ENCODE data around the gene CADM4.

The CADM4 gene

GRCh38 chr19:43675269-43675879 is 35.7 kb upstream of the CADM4 start:
- Histone ChIP-seq H3K27me3 (ENCODE audit: insufficient read depth, low read length) (peaks cover 9% of the 10 kb centered on the region), H3K4me1 (ENCODE audit: insufficient read depth, low read length) (peaks cover 8% of the 10 kb centered on the region; the same call in 1 of the 2 replicates), H3K36me3 (ENCODE audit: insufficient read depth, low read depth, low read length) (no peaks in the 10 kb centered on the region), H3K9me3 (ENCODE audit: insufficient read depth, low read depth, low read length) (no peaks in the 10 kb centered on the region), H3K9ac (ENCODE audit: low read depth, low read length) (no peak overlapping the region), H3K27ac (ENCODE audit: low read length) (no peak overlapping the region), H3K4me3 (ENCODE audit: low read length) (no peak overlapping the region)

DNA sequence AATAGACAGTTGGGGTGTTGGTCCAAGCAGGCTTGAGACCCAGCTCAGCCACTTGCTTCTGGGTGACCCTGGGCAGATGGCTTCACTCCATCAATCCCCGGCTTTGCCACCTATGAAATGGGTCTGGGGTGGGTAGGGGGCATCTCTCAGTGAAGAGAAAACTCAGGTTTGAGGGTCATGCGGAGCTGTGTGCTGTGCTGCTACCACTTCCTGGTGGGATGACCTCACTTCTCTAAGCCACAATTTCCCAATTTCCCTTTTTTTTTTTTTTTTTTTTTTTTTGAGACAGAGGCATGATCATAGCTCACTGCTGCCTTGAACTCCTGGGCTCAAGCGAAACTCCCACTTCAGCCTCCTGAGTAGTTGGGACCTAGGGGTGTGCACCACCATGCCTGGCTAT is 34.9 kb upstream of the CADM4 start:
- no peaks in the 10 kb centered on the region for H3K36me3 ChIP-seq (ENCODE audit: insufficient read depth, low read depth, low read length)
- no peak overlapping the region for H3K9ac ChIP-seq (ENCODE audit: low read depth, low read length)
- no peaks in the 10 kb centered on the region for H3K9me3 ChIP-seq (ENCODE audit: insufficient read depth, low read depth, low read length)
- no peak overlapping the region for H3K27ac ChIP-seq (ENCODE audit: low read length)
- H3K27me3 ChIP-seq (ENCODE audit: insufficient read depth, low read length), result peaks cover 17% of the 10 kb centered on the region
- peaks cover 9% of the 10 kb centered on the region; the same call in 1 of the 2 replicates for H3K4me1 ChIP-seq (ENCODE audit: insufficient read depth, low read length)
- no peak overlapping the region for H3K4me3 ChIP-seq (ENCODE audit: low read length)

DNA sequence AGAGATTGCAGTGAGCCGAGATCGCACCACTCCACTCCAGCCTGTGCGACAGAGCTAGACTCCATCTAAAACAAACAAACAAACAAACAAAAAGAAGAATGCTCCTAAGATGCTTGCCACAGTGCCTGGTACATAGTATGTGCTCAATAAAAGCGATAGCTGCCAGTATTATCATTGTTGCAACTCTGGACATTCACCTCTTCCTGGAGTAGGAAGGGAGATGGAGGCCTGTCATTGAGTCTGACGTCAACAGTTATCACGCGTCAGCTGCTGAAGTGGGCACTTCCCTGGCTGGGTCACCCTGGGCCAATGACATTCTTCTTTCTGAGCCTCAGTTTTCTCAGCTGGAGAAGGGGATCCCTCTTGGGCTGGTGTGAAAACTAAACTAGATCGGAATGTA is 34.5 kb upstream of the CADM4 start:
- no peaks in the 10 kb centered on the region for H3K36me3 ChIP-seq (ENCODE audit: insufficient read depth, low read depth, low read length)
- H3K4me3 ChIP-seq (ENCODE audit: low read length), result no peak overlapping the region
- H3K9ac ChIP-seq (ENCODE audit: low read depth, low read length), result no peak overlapping the region
- no peaks in the 10 kb centered on the region for H3K9me3 ChIP-seq (ENCODE audit: insufficient read depth, low read depth, low read length)
- peaks cover 21% of the 10 kb centered on the region for H3K27me3 ChIP-seq (ENCODE audit: insufficient read depth, low read length)
- peaks cover 9% of the 10 kb centered on the region; the same call in 1 of the 2 replicates for H3K4me1 ChIP-seq (ENCODE audit: insufficient read depth, low read length)
- no peak overlapping the region for H3K27ac ChIP-seq (ENCODE audit: low read length)

DNA sequence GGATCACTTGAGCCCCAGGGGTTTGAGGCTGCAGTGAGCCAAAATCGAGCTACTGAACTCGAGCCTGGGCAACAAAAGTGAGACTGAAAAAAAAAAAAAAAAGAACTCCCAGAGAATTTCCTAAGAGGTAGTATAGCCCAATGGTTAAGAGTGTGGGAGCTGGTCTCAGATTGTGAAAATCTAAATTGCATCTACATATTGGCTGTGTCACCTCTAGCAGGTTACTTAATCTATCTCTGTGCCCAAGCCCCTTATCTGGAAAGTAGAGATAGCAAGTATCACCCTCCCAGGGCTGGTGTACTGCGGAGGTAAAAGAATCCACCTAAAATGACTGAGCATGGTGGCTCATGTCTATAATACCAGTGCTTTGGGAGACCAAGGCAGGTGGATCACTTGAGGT is 34.0 kb upstream of the CADM4 start:
- Histone ChIP-seq H3K27me3 (ENCODE audit: insufficient read depth, low read length) (peaks cover 24% of the 10 kb centered on the region), H3K36me3 (ENCODE audit: insufficient read depth, low read depth, low read length) (no peaks in the 10 kb centered on the region), H3K9me3 (ENCODE audit: insufficient read depth, low read depth, low read length) (no peaks in the 10 kb centered on the region), H3K4me1 (ENCODE audit: insufficient read depth, low read length) (peaks cover 9% of the 10 kb centered on the region; the same call in 1 of the 2 replicates), H3K4me3 (ENCODE audit: low read length) (no peak overlapping the region), H3K9ac (ENCODE audit: low read depth, low read length) (no peak overlapping the region), H3K27ac (ENCODE audit: low read length) (no peak overlapping the region)

DNA sequence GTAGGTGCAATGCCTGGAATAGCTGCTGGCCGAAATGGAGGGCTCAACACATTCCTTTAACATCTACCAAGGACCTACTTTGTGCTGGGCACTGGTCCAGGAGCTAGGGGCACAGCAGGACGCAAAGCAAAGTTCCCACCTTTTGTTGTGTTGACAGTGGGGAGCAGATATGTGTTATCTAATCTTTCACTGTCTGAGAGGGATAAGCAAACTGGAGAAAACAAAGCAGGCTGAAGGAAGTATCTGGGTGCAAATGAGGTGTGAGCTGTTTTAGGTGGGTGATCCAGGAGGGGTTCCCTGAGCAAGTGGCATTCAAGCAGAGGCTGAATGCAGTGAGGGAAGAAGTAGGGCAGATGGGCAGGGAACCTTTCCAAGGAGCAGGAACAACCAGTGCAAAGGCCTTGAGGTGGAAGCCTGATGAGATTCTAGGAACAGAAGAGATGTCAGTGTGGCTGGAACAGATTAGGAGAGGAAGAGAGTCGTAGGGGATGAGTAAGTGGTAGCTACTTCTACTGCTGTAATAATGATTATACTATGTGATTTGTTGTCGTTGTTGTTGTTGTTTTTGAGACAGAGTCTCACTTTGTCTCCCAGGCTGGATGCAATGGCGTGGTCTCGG is 32.5 kb upstream of the CADM4 start:
- H3K9ac ChIP-seq (ENCODE audit: low read depth, low read length), result 0 out of 2 replicates have a peak overlapping the region, but pooled peaks have one; percentile 10
- peaks cover 24% of the 10 kb centered on the region for H3K27me3 ChIP-seq (ENCODE audit: insufficient read depth, low read length)
- H3K27ac ChIP-seq (ENCODE audit: low read length), result no peak overlapping the region
- H3K4me1 ChIP-seq (ENCODE audit: insufficient read depth, low read length), result peaks cover 9% of the 10 kb centered on the region; the same call in 1 of the 2 replicates
- no peak overlapping the region for H3K4me3 ChIP-seq (ENCODE audit: low read length)
- no peaks in the 10 kb centered on the region for H3K36me3 ChIP-seq (ENCODE audit: insufficient read depth, low read depth, low read length)
- no peaks in the 10 kb centered on the region for H3K9me3 ChIP-seq (ENCODE audit: insufficient read depth, low read depth, low read length)

- Histone ChIP-seq H3K36me3 (ENCODE audit: insufficient read depth, low read depth, low read length) (peaks cover 12% of the 10 kb centered on the region; the same call in 1 of the 2 replicates), H3K27ac (ENCODE audit: low read length) (no peak overlapping the region), H3K27me3 (ENCODE audit: insufficient read depth, low read length) (peaks cover 24% of the 10 kb centered on the region), H3K9me3 (ENCODE audit: insufficient read depth, low read depth, low read length) (no peaks in the 10 kb centered on the region), H3K4me3 (ENCODE audit: low read length) (peak overlapping the region; percentile 76; the same call in 1 of the 2 replicates), H3K9ac (ENCODE audit: low read depth, low read length) (peak overlapping the region; percentile 67; the same call in 1 of the 2 replicates), H3K4me1 (ENCODE audit: insufficient read depth, low read length) (peaks cover 9% of the 10 kb centered on the region; the same call in 1 of the 2 replicates)
Observed at GRCh38 chr19:43668406-43669109, 28.9 kb upstream of the CADM4 start.

- H3K4me1 ChIP-seq (ENCODE audit: insufficient read depth, low read length), result peaks cover 9% of the 10 kb centered on the region; the same call in 1 of the 2 replicates
- H3K36me3 ChIP-seq (ENCODE audit: insufficient read depth, low read depth, low read length), result peaks cover 12% of the 10 kb centered on the region; the same call in 1 of the 2 replicates
- no peaks in the 10 kb centered on the region for H3K9me3 ChIP-seq (ENCODE audit: insufficient read depth, low read depth, low read length)
- peaks cover 24% of the 10 kb centered on the region for H3K27me3 ChIP-seq (ENCODE audit: insufficient read depth, low read length)
- H3K27ac ChIP-seq (ENCODE audit: low read length), result no peak overlapping the region
- peak overlapping the region; percentile 82 for H3K9ac ChIP-seq (ENCODE audit: low read depth, low read length)
- peak overlapping the region; percentile 69 for H3K4me3 ChIP-seq (ENCODE audit: low read length)
Observed at GRCh38 chr19:43667876-43668405, 28.3 kb upstream of the CADM4 start.

DNA sequence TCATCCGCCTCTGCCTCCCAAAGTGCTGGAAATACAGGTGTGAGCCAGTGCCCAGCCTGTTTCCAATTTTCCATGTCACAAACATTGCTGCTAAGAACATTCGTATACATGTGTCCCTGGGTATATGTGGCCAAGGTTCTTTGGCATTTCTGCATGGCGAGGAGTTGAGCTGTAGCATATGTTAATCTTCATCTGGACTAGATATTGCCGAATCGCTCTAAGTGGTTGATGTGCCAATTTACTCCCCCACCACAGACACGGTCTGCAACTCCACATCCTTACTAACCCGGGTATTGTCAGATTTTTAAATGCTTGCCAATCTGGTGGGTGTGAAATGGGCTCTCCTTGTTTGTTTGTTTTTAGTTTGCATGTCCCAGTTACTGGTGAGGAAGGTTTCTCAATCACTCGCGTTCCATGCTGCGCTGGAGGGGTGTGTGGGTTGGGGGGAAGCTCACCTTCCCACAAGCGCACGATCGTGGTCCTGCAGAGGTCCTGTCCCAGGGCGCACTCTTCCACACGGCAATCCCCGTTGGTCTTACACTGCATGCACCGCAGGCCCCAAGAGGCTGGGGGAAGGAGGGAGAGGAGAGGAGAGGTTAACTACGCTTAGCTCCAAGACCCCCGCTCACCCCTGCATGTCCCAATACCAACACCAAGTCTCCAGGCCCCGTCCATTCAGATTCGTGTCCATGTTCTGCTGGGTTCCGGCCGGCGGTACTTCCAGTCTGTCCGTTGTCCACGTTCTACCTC is 27.7 kb upstream of the CADM4 start:
- peaks cover 24% of the 10 kb centered on the region for H3K27me3 ChIP-seq (ENCODE audit: insufficient read depth, low read length)
- H3K36me3 ChIP-seq (ENCODE audit: insufficient read depth, low read depth, low read length), result peaks cover 12% of the 10 kb centered on the region; the same call in 1 of the 2 replicates
- no peak overlapping the region for H3K27ac ChIP-seq (ENCODE audit: low read length)
- peak overlapping the region; percentile 82; the same call in 1 of the 2 replicates for H3K9ac ChIP-seq (ENCODE audit: low read depth, low read length)
- H3K4me1 ChIP-seq (ENCODE audit: insufficient read depth, low read length), result peaks cover 9% of the 10 kb centered on the region; the same call in 1 of the 2 replicates
- H3K9me3 ChIP-seq (ENCODE audit: insufficient read depth, low read depth, low read length), result no peaks in the 10 kb centered on the region
- peak overlapping the region; percentile 69 for H3K4me3 ChIP-seq (ENCODE audit: low read length)

DNA sequence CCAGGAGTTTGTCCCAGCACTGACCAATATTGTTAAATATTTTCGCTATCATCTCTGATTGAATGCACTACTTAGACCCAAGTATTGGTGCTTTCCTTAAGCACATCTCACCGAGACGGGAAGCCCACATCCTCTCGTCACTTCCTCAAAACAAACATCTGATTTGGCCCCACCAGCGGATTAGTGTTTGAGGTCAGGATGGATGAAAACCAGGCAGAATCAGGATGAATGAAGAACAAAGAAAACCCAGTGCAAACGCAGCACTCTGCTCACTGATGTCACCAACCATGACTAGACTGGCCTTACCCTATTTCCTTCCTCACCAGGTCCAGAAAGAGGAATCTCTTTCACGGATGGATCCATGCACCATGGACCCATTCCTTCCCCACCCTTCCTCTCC is 24.4 kb upstream of the CADM4 start:
- H3K4me3 ChIP-seq (ENCODE audit: low read length), result no peak overlapping the region
- peaks cover 21% of the 10 kb centered on the region for H3K36me3 ChIP-seq (ENCODE audit: insufficient read depth, low read depth, low read length)
- no peak overlapping the region for H3K27ac ChIP-seq (ENCODE audit: low read length)
- H3K4me1 ChIP-seq (ENCODE audit: insufficient read depth, low read length), result no peaks in the 10 kb centered on the region
- no peaks in the 10 kb centered on the region for H3K9me3 ChIP-seq (ENCODE audit: insufficient read depth, low read depth, low read length)
- H3K9ac ChIP-seq (ENCODE audit: low read depth, low read length), result no peak overlapping the region
- H3K27me3 ChIP-seq (ENCODE audit: insufficient read depth, low read length), result peaks cover 2% of the 10 kb centered on the region; the same call in 1 of the 2 replicates

- H3K4me3 ChIP-seq (ENCODE audit: low read length), result no peak overlapping the region
Observed at GRCh38 chr19:43662487-43662886, 22.8 kb upstream of the CADM4 start.

GRCh38 chr19:43660971-43661360 is 21.3 kb upstream of the CADM4 start:
- no peak overlapping the region for H3K4me3 ChIP-seq (ENCODE audit: low read length)

More at GRCh38 chr19:43662487-43662886, 22.8 kb upstream of the CADM4 start:
- no peak overlapping the region for H3K27ac ChIP-seq (ENCODE audit: low read length)
- no peaks in the 10 kb centered on the region for H3K27me3 ChIP-seq (ENCODE audit: insufficient read depth, low read length)
- peaks cover 21% of the 10 kb centered on the region for H3K36me3 ChIP-seq (ENCODE audit: insufficient read depth, low read depth, low read length)
- no peaks in the 10 kb centered on the region for H3K4me1 ChIP-seq (ENCODE audit: insufficient read depth, low read length)
- H3K9me3 ChIP-seq (ENCODE audit: insufficient read depth, low read depth, low read length), result no peaks in the 10 kb centered on the region
- H3K9ac ChIP-seq (ENCODE audit: low read depth, low read length), result no peak overlapping the region

More at GRCh38 chr19:43660971-43661360, 21.3 kb upstream of the CADM4 start:
- no peak overlapping the region for H3K9ac ChIP-seq (ENCODE audit: low read depth, low read length)
- H3K4me1 ChIP-seq (ENCODE audit: insufficient read depth, low read length), result no peaks in the 10 kb centered on the region
- no peak overlapping the region for H3K27ac ChIP-seq (ENCODE audit: low read length)
- no peaks in the 10 kb centered on the region for H3K27me3 ChIP-seq (ENCODE audit: insufficient read depth, low read length)
- peaks cover 26% of the 10 kb centered on the region for H3K36me3 ChIP-seq (ENCODE audit: insufficient read depth, low read depth, low read length)
- H3K9me3 ChIP-seq (ENCODE audit: insufficient read depth, low read depth, low read length), result no peaks in the 10 kb centered on the region

Measured in iPS-20b (cell line).